Heart right ventricle (tissue), 16 donors: ENCODE measurements around the gene ZNF280D. TPM values are rescaled to one million over a fixed set of nuclear protein-coding genes. Genes with fewer than 3 reads are reported as not detected.

Experiments used
- ATAC-seq, 8 donors: fragments of 200-7000 bp; cut with Tn5 transposase; one replicate each; pipeline ENCODE4 v1.9.1; 2020; ENCODE audit warnings: mild to moderate bottlenecking in 8 of 8, moderate library complexity in 8 of 8, moderate number of reproducible peaks in 1 of 8
- DNase-seq, 2 donors: peaks; one replicate each; pipeline ENCODE4 v3.0.0-alpha.2; 2020
- H3K27ac ChIP-seq, 10 donors: fragments of 200-600 bp; sonication (generic) in 2 of 10; one replicate each; pipeline versions ENCODE4 v1.5.0 to v1.8.0; 2020 to 2022; ENCODE audit warnings: mild to moderate bottlenecking in 3 of 10
- H3K27me3 ChIP-seq, 7 donors: fragments of 200-600 bp; one replicate each; pipeline ENCODE4 v1.8.0; 2021 to 2022; ENCODE audit warnings: mild to moderate bottlenecking in 2 of 7
- H3K36me3 ChIP-seq, 9 donors: fragments of 200-600 bp; sonication (generic) in 1 of 9; one replicate each; pipeline versions ENCODE4 v1.5.0 to v1.8.0; 2020 to 2022; ENCODE audit warnings: mild to moderate bottlenecking in 2 of 9
- H3K4me1 ChIP-seq, 9 donors: fragments of 200-600 bp; sonication (generic) in 1 of 9; one replicate each; pipeline versions ENCODE4 v1.5.0 to v1.8.0; 2020 to 2022; ENCODE audit warnings: mild to moderate bottlenecking in 4 of 9
- H3K4me3 ChIP-seq, 10 donors: fragments of 200-600 bp; sonication (generic) in 2 of 10; one replicate each; pipeline versions ENCODE4 v1.5.0 to v1.8.0; 2020 to 2022; ENCODE audit warnings: mild to moderate bottlenecking in 7 of 10, moderate library complexity in 2 of 10
- H3K9me3 ChIP-seq, 11 donors: fragments of 200-600 bp in 10 of 11; sonication (generic) in 2 of 11; one replicate each; pipeline versions ENCODE4 v1.5.0 to v1.8.0; 2013 to 2022; ENCODE audit warnings: mild to moderate bottlenecking in 2 of 11, control low read depth in 1 of 11, moderate library complexity in 1 of 11
- CTCF ChIP-seq, 9 donors: fragments of 200-600 bp; sonication (generic) in 2 of 9; IDR thresholded peaks; one replicate each; pipeline versions ENCODE4 v1.5.0 to v1.8.0; 2021 to 2022; ENCODE audit warnings: antibody characterized with exemption in 9 of 9, mild to moderate bottlenecking in 5 of 9, moderate library complexity in 1 of 9
- WGBS, 2 donors: extraction: QIAGEN DNeasy Blood & Tissue Kit; methylation state at CpG; one replicate each; pipeline ENCODE4 v1.1.7; 2013; ENCODE audit warnings: inconsistent platforms in 1 of 2; 5-methylcytosine and 5-hydroxymethylcytosine counted together
- intact Hi-C, 10 donors: fragments of 100-400 bp; cut with DNase I; formaldehyde crosslinking; loops; one replicate each; pipeline versions ENCODE4 v1.11.1 to v1.14.2; 2022
- polyA plus RNA-seq, 2 donors: library from polyadenylated mRNA; stranded (reverse); fragments of 200-250 nt; gene quantifications; one replicate each; pipeline ENCODE4 v1.2.3, GENCODE V29; 2013
- total RNA-seq, 10 donors: library from RNA; stranded (reverse); fragmentation: NEBNext Ultra II Directional in 3 of 10; extraction: Animal tissue kit (Norgen Biotek cat#: 25700) in 3 of 10; gene quantifications; one replicate each; pipeline versions ENCODE4 v1.2.1 to v1.2.4, GENCODE V29; 2021 to 2023
- donor health status: Arrhythmogenic right ventricular cardiomyopathy.
- donor health status: ischemic (EF 13 %, LVEDD 7.1; RV severe dilation, severe dysfunction).
- donor health status: healthy with polysubstance abuse.
- donor health status: DM: no; HTN: yes; CAD: no.
- donor health status: DM: no; HTN: no; CAD: no.
- donor health status: ischemic (EF 25% LVEDD 6.9; RV normal size, moderate dysfunction).
- donor health status: ischemic (EF 25% LVEDD 5.7; RV mildly dilated, moderate dysfunction).
- donor health status: healthy.
- donor health status: DM: yes; HTN: yes; CAD: no.
- donor health status: Ischemic cardiomyopathy.
- donor health status: ischemic (EF 35%, LVEDD 5.7; RV mildly dilated, moderate dysfunction).
- donor health status: nonischemic (EF 11% LVEDD 7.7; RV severe dilation, severe dysfunction).
- donor health status: DM: yes; HTN: yes; CAD: no.
- donor health status: PGD.
- donor health status: ischemic (EF 29% LVEDD 5.4; RV normal size, mild dysfunction).
- donor health status: nonischemic (EF 23%, LVEDD 6.1; RV moderate dilation, normal function).

ZNF280D gene
- total and polyA plus RNA-seq, 12 donors, result 6.9 to 42.4 (median 24.9) TPM

- WGBS, 2 donors, result 74 to 86% methylated on average over 3 of the region's 3 CpGs
- no peak overlapping the region for H3K27ac ChIP-seq
- no peak for TF ChIP-seq CTCF (IDR thresholded peaks at IDR 0.05)
These were observed 24.6 kb upstream of the ZNF280D start for GRCh38 chr15:56757875-56758274.

GRCh38 chr15:56754772-56755370 lies 21.6 kb upstream of the ZNF280D start:
- no peak for TF ChIP-seq CTCF (IDR thresholded peaks at IDR 0.05)
- Histone ChIP-seq H3K27me3 (no peaks in the 10 kb centered on the region), H3K36me3 (no peaks in the 10 kb centered on the region), H3K9me3 (no peaks in the 10 kb centered on the region), H3K4me1 (peaks cover 0 to 25% (median 4%) of the 10 kb centered on the region in 9 donors), H3K4me3 (no peak overlapping the region), H3K27ac (no peak overlapping the region)
- DNase-seq (no peak), ATAC-seq (peak in 2 of 8 donors; percentile 37 to 61)
- 82 to 83% methylated on average over 2 of the region's 2 CpGs for WGBS, 2 donors
- intact Hi-C loops, result no loop called here

More at GRCh38 chr15:56757875-56758274, 24.6 kb upstream of the ZNF280D start:
- Histone ChIP-seq H3K9me3 (no peaks in the 10 kb centered on the region), H3K4me1 (peaks cover 0 to 31% (median 7%) of the 10 kb centered on the region in 9 donors), H3K27me3 (no peaks in the 10 kb centered on the region), H3K4me3 (no peak overlapping the region), H3K36me3 (no peaks in the 10 kb centered on the region)
- intact Hi-C loops, result no loop called here
- peak in 2 of 8 donors; percentile 44 to 53 for ATAC-seq
- DNase-seq, result no peak

- WGBS, 2 donors, result 97 to 98% methylated on average over 1 of the region's 1 CpG
- peaks cover 0 to 6% (median 0%) of the 10 kb centered on the region in 9 donors for H3K4me1 ChIP-seq
- intact Hi-C loops, result no loop called here
These were observed 19.7 kb upstream of the ZNF280D start for GRCh38 chr15:56752986-56753385.

GRCh38 chr15:56749982-56750381 lies 16.7 kb upstream of the ZNF280D start:
- DNase-seq (no peak), ATAC-seq (peak in 1 of 8 donors; percentile 29)
- Histone ChIP-seq H3K27me3 (no peaks in the 10 kb centered on the region), H3K4me3 (no peak overlapping the region), H3K36me3 (no peaks in the 10 kb centered on the region), H3K4me1 (no peaks in the 10 kb centered on the region), H3K27ac (no peak overlapping the region), H3K9me3 (no peaks in the 10 kb centered on the region)
- TF ChIP-seq CTCF (IDR thresholded peaks at IDR 0.05), result no peak
- intact Hi-C loops, result no loop called here
- WGBS, 2 donors, result 69 to 79% methylated on average over 1 of the region's 1 CpG

More at GRCh38 chr15:56752986-56753385, 19.7 kb upstream of the ZNF280D start:
- Histone ChIP-seq H3K4me3 (no peak overlapping the region), H3K9me3 (no peaks in the 10 kb centered on the region), H3K27me3 (no peaks in the 10 kb centered on the region), H3K36me3 (no peaks in the 10 kb centered on the region), H3K27ac (no peak overlapping the region)
- ATAC-seq, result no peak
- no peak for DNase-seq
- no peak for TF ChIP-seq CTCF (IDR thresholded peaks at IDR 0.05)
